SU-DHL-6 (cell line): ENCODE measurements around the gene PLEKHM1.

Source experiments
- H2AFZ ChIP-seq: fragments of 200-600 bp; sonication (generic); 2 replicates; pipeline ENCODE4 v1.6.1; 2014; ENCODE audit warnings: low read depth, mild to moderate bottlenecking, moderate library complexity, mixed read lengths, antibody characterized with exemption, low read length; ENCODE audit not compliant: severe bottlenecking
- H3F3A ChIP-seq: fragments of 200-600 bp; shearing (Covaris generic); 2 replicates; pipeline ENCODE4 v1.6.0; 2016; ENCODE audit warnings: antibody characterized with exemption, mild to moderate bottlenecking; ENCODE audit not compliant: insufficient read depth
- H3K27ac ChIP-seq: fragments of 200-600 bp; sonication (generic); 2 replicates; pipeline ENCODE4 v1.5.1; 2016; ENCODE audit warnings: low read depth, mild to moderate bottlenecking, low read length, moderate library complexity, mixed read lengths
- H3K27me3 ChIP-seq: fragments of 200-600 bp; sonication (generic), shearing (Covaris generic); 2 replicates; pipeline ENCODE4 v1.6.0; 2014; ENCODE audit warnings: mild to moderate bottlenecking, low read length
- H3K36me3 ChIP-seq: fragments of 200-600 bp; sonication (generic); 2 replicates; pipeline ENCODE4 v1.6.1; 2014; ENCODE audit warnings: mild to moderate bottlenecking, low read length, mixed read lengths
- H3K4me2 ChIP-seq: fragments of 300-600, 200-600 bp; shearing (Covaris generic), sonication (generic); 2 replicates; pipeline ENCODE4 v1.6.0; 2014; ENCODE audit warnings: low read length, low read depth, mild to moderate bottlenecking; ENCODE audit not compliant: poor library complexity, severe bottlenecking
- H3K4me3 ChIP-seq: fragments of 200-600 bp; sonication (generic); 2 replicates; pipeline ENCODE4 v1.5.1; 2014; ENCODE audit warnings: antibody characterized with exemption, low read length, mild to moderate bottlenecking, mixed read lengths; ENCODE audit not compliant: insufficient read depth, poor library complexity, severe bottlenecking
- H3K79me2 ChIP-seq: fragments of 200-600 bp; sonication (generic); 2 replicates; pipeline ENCODE4 v1.6.1; 2014; ENCODE audit warnings: mild to moderate bottlenecking, low read length, moderate library complexity; ENCODE audit not compliant: insufficient read depth
- H3K9ac ChIP-seq: fragments of 200-600 bp; sonication (generic); 2 replicates; pipeline ENCODE4 v1.7.0; 2014; ENCODE audit warnings: mild to moderate bottlenecking, low read length
- H3K9me2 ChIP-seq: fragments of 200-600 bp; sonication (generic); replicated peaks from 2 replicates; pipeline ENCODE4 v1.6.1; 2014; ENCODE audit warnings: low read length; ENCODE audit not compliant: insufficient read depth
- H3K9me3 ChIP-seq: fragments of 200-600 bp; sonication (generic); 2 replicates; pipeline ENCODE4 v1.6.1; 2014; ENCODE audit warnings: low read length, mixed read lengths; ENCODE audit not compliant: insufficient read depth
- H4K20me1 ChIP-seq: fragments of 200-600 bp; sonication (generic); 2 replicates; pipeline ENCODE4 v1.6.1; 2014; ENCODE audit warnings: low read depth, mild to moderate bottlenecking, antibody characterized with exemption, low read length, moderate library complexity, mixed read lengths
- CTCF ChIP-seq: fragments of 200-600 bp; sonication (generic); IDR thresholded peaks from one replicate; pipeline ENCODE4 v1.5.1; 2017; ENCODE audit warnings: antibody characterized with exemption, mild to moderate bottlenecking, low read length, moderate library complexity; ENCODE audit not compliant: insufficient read depth, poor library complexity, severe bottlenecking
- EZH2phosphoT487 ChIP-seq: fragments of 200-600 bp; sonication (generic), shearing (Covaris generic); conservative IDR thresholded peaks from 2 replicates; pipeline ENCODE4 v1.6.1; 2018; ENCODE audit warnings: mild to moderate bottlenecking, antibody characterized with exemption, low read length, moderate library complexity, mixed read lengths

PLEKHM1 gene

GRCh38 chr17:45386178-45386577 lies 104.3 kb downstream of the PLEKHM1 start:
- H3K4me3 ChIP-seq: no peak overlapping the region
- H3K9me2 ChIP-seq: no peaks in the 10 kb centered on the region
- TF ChIP-seq EZH2phosphoT487 (no peak), CTCF (no peak)
- no peak overlapping the region for H2AFZ ChIP-seq
- H3F3A ChIP-seq: no peaks in the 10 kb centered on the region
- H3K36me3 ChIP-seq: no peaks in the 10 kb centered on the region
- no peaks in the 10 kb centered on the region for H3K9me3 ChIP-seq
- H3K27me3 ChIP-seq: no peaks in the 10 kb centered on the region
- H3K9ac ChIP-seq: no peak overlapping the region
- no peak overlapping the region for H3K27ac ChIP-seq
- no peaks in the 10 kb centered on the region for H4K20me1 ChIP-seq
- no peak overlapping the region for H3K4me2 ChIP-seq
- H3K79me2 ChIP-seq: no peaks in the 10 kb centered on the region
